ENCODE results near the gene CYP19A1. TPM values are rescaled to one million over a fixed set of nuclear protein-coding genes. Genes with fewer than 3 reads are reported as not detected.

Gene CYP19A1
- total and polyA plus RNA-seq, 9 of the 15 experiments (the other 6 are each of a cell fraction or from before 2014, with no cell fraction given) = 0.16 to 0.63 (median 0.47) TPM; not detected in 3

DNA sequence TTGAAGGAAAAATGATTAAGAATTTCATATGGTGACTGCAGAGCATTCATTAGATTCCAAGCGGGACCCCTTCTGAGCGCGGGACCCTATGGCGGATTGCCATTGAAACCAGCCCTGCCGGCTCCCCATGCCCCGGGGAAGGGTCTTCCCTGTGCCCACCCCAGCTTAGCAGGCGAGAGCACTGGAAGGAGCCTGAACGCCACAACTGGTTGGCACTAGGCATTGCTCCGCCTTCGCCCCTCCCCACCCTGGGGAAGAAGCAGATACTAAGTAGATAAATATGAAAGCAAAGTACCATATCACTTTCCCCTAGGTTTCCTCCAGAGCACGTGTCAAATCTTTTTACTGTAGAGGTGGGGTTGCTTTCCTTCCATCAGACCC lies 70.7 kb downstream of the CYP19A1 start:
- intact Hi-C loops (cut with micrococcal nuclease) (no loop called here), in situ Hi-C loops (cut with MboI) (no loop called here)
- Histone ChIP-seq H3K27ac (ENCODE audit: extremely low read depth, low read depth, low read length) (no peak overlapping the region), H3K36me3 (ENCODE audit: control insufficient read depth, insufficient read depth, low read length) (no peaks in the 10 kb centered on the region), H3K9me3 (replicated peaks; ENCODE audit: control insufficient read depth, insufficient read depth, low read depth, low read length) (no peaks in the 10 kb centered on the region), H3K79me2 (ENCODE audit: control insufficient read depth, insufficient read depth, low read length) (no peaks in the 10 kb centered on the region), H2AFZ (ENCODE audit: low read depth, low read length) (no peak overlapping the region), H3K4me1 (replicated peaks in 1 of 2; ENCODE audit: control insufficient read depth in 2 of 2, insufficient read depth in 2 of 2, low read length in 2 of 2) (peaks cover 0 to 5% of the 10 kb centered on the region in 2 experiments; a peak in 1 of 5 replicates), H3K9ac (ENCODE audit: insufficient read depth in 1 of 2, low read depth in 2 of 2, low read length in 2 of 2) (no peak overlapping the region), H3K4me3 (no peak overlapping the region), H3K27me3 (ENCODE audit: control insufficient read depth in 2 of 2, insufficient read depth in 2 of 2, low read length in 2 of 2) (peaks cover 23 to 42% of the 10 kb centered on the region in 2 experiments; a peak in 4 of 5 replicates), H3K9me1 (ENCODE audit: control insufficient read depth, insufficient read depth, low read length) (no peaks in the 10 kb centered on the region), H4K20me1 (replicated peaks; ENCODE audit: control insufficient read depth, insufficient read depth, low read length) (no peaks in the 10 kb centered on the region; the same call in none of the 2 replicates), H3K4me2 (ENCODE audit: insufficient read depth, low read length) (no peak overlapping the region)
- CTCF ChIA-PET (ENCODE audit: low intra/inter-chr PET ratio) = no interaction called here
- WGBS (ENCODE audit: insufficient coverage, low coverage, missing lambda C conversion rate) = 23% methylated on average over 11 of the region's 11 CpGs
- DNase-seq (ENCODE audit: extremely low read depth in 1 of 4, low spot score in 3 of 4) (no peak), FAIRE-seq (no peak), ATAC-seq (no peak)
- POLR2A ChIA-PET = no interaction called here
- no TSS peak for BruUV-seq (replicated peaks)
- no peak for TF ChIP-seq ZNF384 (IDR thresholded peaks at IDR 0.05; ENCODE audit: low read depth, low read length)
- no peak for TF ChIP-seq ZSCAN29 (IDR thresholded peaks at IDR 0.05)
- no peak for TF ChIP-seq NFRKB (IDR thresholded peaks at IDR 0.05; ENCODE audit: low read depth)
- TF ChIP-seq GTF2A2 (tag; IDR thresholded peaks at IDR 0.05) = no peak
- no peak for TF ChIP-seq JUNB (CRISPR knock-in tag; conservative IDR thresholded peaks at IDR 0.05)
- no peak for TF ChIP-seq CHD1 (IDR thresholded peaks at IDR 0.05; ENCODE audit: low read length)
- no peak for TF ChIP-seq HNRNPH1 (optimal IDR thresholded peaks at IDR 0.05; ENCODE audit: low read depth, low read length)
- TF ChIP-seq C11orf30 (IDR thresholded peaks at IDR 0.05; ENCODE audit: low read depth) = no peak
- TF ChIP-seq HDAC1 (IDR thresholded peaks at IDR 0.05) = no peak
- TF ChIP-seq ATF1 (CRISPR knock-in tag; IDR thresholded peaks at IDR 0.05) = no peak
- TF ChIP-seq ATF1 (tag; IDR thresholded peaks at IDR 0.05) = no peak
- TF ChIP-seq ZNF717 (CRISPR knock-in tag; IDR thresholded peaks at IDR 0.05) = no peak
- TF ChIP-seq, protein P1, sequence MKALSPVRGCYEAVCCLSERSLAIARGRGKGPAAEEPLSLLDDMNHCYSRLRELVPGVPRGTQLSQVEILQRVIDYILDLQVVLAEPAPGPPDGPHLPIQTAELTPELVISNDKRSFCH (CRISPR knock-in tag; IDR thresholded peaks at IDR 0.05) = no peak
- TF ChIP-seq, protein P1 (tag; IDR thresholded peaks at IDR 0.05) = no peak
- TF ChIP-seq HDAC8 (tag; IDR thresholded peaks at IDR 0.05) = no peak

Data from K562 (cell line).